GM18508 (cell line): ENCODE data around the gene FRMD1.

Experiments used
- ATAC-seq: cut with Tn5 transposase; IDR thresholded peaks from one replicate; pipeline ENCODE4 v1.9.1; 2021; ENCODE audit warnings: moderate number of reproducible peaks; ENCODE audit not compliant: insufficient read depth, unreplicated experiment

Gene FRMD1

DNA sequence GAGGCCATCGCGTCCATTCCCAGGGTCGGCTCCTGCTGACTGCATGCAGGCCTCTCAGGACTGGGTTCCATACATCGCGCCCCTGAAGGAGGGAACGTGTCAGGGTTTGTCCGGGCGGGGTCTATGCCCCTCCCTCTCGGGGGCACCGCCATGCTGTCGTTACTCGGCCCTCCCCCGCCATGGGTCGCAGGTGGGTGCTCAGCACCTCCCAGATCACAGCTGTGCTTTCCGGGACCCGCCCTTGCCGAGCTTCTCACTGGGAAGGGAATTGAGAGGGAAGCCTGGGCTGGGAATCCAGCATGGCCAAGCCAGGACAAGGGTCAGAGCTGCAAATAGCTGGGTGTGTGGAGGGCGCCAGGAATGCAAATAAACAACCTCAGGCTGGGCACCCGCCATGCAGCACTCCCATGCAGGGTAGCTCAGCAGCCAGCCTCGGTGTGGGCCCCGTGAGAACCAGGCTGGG lies at the start of gene FRMD1:
TSS of gene FRMD1 (minus strand) at position 270 of the 463 bp plus-strand sequence. CDS start at position 152, 118 bp downstream.
- no peak for ATAC-seq

- ATAC-seq, result no peak
Measured at GRCh38 chr6:168128006-168128630, 49.1 kb upstream of the FRMD1 start.

GRCh38 chr6:168127384-168127868 lies 48.4 kb upstream of the FRMD1 start:
- ATAC-seq, result no peak

DNA sequence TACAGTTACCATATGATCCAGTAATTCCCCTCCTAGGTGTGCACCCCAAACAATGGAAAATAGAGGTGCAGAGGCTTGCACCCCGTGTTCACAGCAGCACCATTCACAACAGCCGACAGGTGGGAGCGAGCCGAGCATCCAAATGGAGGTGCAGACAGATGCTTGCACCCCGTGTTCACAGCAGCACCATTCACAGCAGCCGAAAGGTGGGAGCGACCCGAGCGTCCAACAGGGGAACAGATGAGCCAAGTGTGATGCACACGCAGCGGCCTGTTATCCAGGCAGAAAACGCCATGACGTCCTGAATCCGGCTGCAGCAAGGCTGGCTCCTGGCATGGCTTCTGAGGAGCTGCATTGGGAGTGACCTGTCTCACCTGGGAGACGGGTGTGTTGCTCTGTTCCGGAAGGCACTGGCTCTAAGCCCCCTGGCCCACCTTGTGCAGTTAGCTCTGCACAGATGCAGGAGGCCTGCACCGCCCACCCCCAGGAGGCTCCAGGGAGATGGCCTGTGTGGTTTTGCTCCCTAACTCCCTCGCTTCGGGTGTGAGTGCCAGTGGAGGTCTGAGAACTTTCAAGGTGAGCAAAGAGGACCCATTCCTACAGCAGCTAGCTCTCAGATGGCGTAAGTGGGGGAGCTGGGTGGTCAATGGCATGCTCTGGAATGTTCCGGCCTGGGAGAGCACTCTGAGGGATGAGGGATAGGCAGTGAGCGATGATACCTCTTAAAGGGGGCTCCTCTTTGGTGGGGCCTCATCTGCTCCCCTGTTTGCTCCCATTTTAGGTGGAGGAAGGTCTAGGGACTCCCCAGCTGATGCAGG lies 47.8 kb upstream of the FRMD1 start:
- ATAC-seq, result no peak

GRCh38 chr6:168125429-168126001 lies 46.5 kb upstream of the FRMD1 start:
- ATAC-seq, result no peak

GRCh38 chr6:168124921-168125320 lies 45.9 kb upstream of the FRMD1 start:
- ATAC-seq, result no peak

- no peak for ATAC-seq
Measured at GRCh38 chr6:168124158-168124557, 45.1 kb upstream of the FRMD1 start.

DNA sequence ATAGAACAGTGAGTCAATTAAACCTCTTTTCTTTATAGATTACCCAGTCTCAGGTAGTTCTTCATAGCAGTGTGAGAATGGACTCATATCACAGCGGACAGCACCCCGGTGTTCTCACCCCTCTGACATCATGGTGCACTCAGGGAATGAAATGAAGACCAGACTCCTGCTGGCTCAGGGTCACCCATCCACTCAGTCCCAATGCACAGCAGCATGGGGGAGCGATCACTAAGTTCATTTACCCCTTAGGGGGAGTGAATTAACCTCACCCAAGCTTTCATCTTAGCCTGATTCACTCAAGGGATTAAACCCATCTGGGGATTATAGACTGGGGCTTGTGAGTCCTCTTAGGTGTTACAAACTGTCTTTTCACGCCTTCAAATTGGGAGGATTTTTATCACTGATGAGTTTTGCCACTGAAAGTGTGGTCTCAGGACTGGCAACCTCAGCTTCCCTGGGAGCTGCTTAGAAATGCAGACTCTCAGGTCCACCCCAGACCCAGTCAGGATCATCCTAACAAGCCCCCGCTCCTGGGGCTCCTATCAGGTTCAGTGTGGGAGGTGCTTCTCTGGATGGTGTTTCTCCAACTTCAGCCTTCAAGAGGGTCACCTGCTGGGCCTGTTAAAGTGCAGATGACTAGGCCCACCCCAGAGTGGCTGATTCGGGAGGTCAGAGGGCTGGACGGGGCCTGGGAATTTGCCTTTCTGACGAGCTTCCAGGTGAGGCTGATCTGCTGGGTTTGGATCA lies 44.3 kb upstream of the FRMD1 start:
- no peak for ATAC-seq

GRCh38 chr6:168122521-168122920 lies 43.5 kb upstream of the FRMD1 start:
- ATAC-seq, result no peak

DNA sequence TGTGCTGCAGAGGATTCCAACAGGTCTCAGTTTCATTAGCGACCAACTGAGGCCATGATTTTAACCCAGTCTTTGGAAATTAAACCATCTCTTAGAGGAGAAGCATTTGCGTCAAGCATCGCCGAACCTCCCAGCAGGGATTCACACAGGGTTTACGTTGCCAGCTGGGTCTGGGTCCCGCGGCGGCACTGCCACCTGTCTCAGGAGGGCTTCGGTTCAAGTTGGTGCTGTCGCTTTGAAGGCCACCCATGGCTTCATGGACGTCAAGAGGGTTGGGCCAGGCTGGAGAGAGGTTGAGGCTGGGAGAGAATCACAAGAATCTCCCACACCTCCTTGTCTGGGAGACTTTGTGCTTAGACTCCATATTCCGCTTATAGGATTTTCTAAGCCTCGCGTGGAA lies 43.0 kb upstream of the FRMD1 start:
- ATAC-seq, result no peak

DNA sequence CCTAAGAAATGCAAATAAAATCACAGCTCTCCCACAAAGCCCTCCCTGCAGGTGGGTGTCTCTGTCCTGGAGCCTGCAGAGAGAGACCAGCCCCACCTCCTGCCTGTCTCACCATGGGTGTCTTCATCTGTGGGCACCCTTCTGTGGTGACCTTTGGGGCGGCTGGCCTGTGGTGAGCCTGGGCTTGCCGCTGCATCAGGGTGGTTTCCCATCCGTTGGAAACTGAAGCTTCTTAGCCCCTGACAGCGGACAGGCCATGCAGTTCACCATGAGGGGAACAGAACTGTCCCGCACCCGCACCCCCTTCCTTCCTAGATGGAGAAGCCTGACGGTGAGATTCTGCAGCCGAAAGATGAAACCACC lies 42.3 kb upstream of the FRMD1 start:
- no peak for ATAC-seq

GRCh38 chr6:168120390-168121302 lies 41.6 kb upstream of the FRMD1 start:
- ATAC-seq, result no peak

GRCh38 chr6:168119539-168119938 lies 40.5 kb upstream of the FRMD1 start:
- no peak for ATAC-seq

- no peak for ATAC-seq
Measured at GRCh38 chr6:168118935-168119334, 39.9 kb upstream of the FRMD1 start.

- no peak for ATAC-seq
Measured at GRCh38 chr6:168117942-168118341, 38.9 kb upstream of the FRMD1 start.

- no peak for ATAC-seq
Measured at GRCh38 chr6:168116975-168117899, 38.2 kb upstream of the FRMD1 start.

- ATAC-seq, result no peak
Measured at GRCh38 chr6:168116438-168116974, 37.5 kb upstream of the FRMD1 start.

DNA sequence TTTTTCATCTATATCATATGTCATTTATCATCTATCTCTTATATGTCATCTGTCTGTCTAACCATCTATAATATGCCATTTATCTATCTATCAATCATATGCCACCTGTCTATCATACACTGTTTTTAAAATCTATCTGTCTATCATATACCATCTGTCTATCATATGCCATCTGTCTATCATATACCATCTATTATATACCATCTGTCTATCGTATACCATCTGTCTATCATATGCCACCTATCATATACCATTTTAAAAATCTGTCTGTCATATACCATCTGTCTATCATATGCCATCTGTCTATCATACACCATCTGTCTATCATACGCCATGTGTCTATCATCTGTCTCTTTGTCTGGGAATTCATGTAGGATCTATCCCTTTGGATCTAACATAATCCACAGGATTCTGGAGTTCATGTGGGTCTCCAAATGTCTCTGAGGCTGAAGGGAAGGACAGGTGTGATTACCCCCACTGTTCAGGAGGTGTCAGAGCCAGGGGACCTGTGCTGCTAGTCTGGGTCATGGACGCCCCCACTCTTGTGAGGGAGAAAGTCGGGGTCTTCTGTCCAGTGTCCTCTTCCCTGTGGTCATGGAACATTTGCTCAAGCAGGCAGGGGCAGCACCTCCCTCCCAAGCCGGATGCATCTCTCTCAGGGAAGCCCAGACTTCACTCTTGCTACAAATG lies 36.9 kb upstream of the FRMD1 start:
- no peak for ATAC-seq
